Esophagus squamous epithelium (tissue), 5 donors: Measurements from ENCODE around the gene INPP5F. TPM values are rescaled to one million over a fixed set of nuclear protein-coding genes. Genes with fewer than 3 reads are reported as not detected.

Experiments used
- DNase-seq: peaks from one replicate; lab custom pipeline; 2025; lab: John Stamatoyannopoulos, UW
- H3K27ac ChIP-seq, 4 donors: fragments of 200-600 bp; sonication (generic); one replicate each; pipeline ENCODE4 v1.5.1; 2016 to 2019; ENCODE audit warnings: mild to moderate bottlenecking in 1 of 4
- H3K27me3 ChIP-seq, 4 donors: fragments of 200-600 bp; sonication (generic); 1 replicate in 3 of 4; 2 replicates in 1 of 4; pipeline versions ENCODE4 v1.5.1 to v1.6.0; 2017 to 2021; ENCODE audit warnings: antibody characterized with exemption in 1 of 4
- H3K36me3 ChIP-seq, 3 donors: fragments of 200-600 bp; sonication (generic); one replicate each; pipeline ENCODE4 v1.5.1; 2016 to 2019
- H3K4me1 ChIP-seq, 3 donors: fragments of 200-600 bp; sonication (generic); one replicate each; pipeline ENCODE4 v1.5.1; 2017 to 2019
- H3K4me3 ChIP-seq, 4 donors: fragments of 200-600 bp; sonication (generic); 1 replicate in 3 of 4; 2 replicates in 1 of 4; pipeline ENCODE4 v1.5.1; 2016 to 2019; ENCODE audit warnings: mild to moderate bottlenecking in 2 of 4, moderate library complexity in 1 of 4
- H3K9me3 ChIP-seq, 3 donors: fragments of 200-600 bp; sonication (generic); one replicate each; pipeline ENCODE4 v1.5.1; 2016 to 2019
- POLR2A ChIP-seq, 4 donors: fragments of 450-650 bp; IDR thresholded peaks; one replicate each; pipeline ENCODE4 v1.6.1; 2017; ENCODE audit warnings: antibody characterized with exemption in 4 of 4, mild to moderate bottlenecking in 4 of 4, moderate library complexity in 3 of 4
- WGBS, 2 donors: methylation state at CpG; one replicate each; pipeline ENCODE4 v1.1.5; 2018; 5-methylcytosine and 5-hydroxymethylcytosine counted together
- intact Hi-C: fragments of 100-400 bp; cut with DNase I; formaldehyde crosslinking; loops from one replicate; pipeline ENCODE4 v1.15.0; 2022
- total RNA-seq, 4 donors: library from RNA; depleted of rRNA; stranded (reverse); fragments of >200 nt; gene quantifications; one replicate each; pipeline ENCODE4 v1.1.0, GENCODE V29; 2016
- TF ChIP-seq, protein P1 (sequence below), 6 experiments: fragments of 450-650 bp in 4 of 6; fragments of 200-600 bp in 2 of 6; sonication (generic) in 2 of 6; IDR thresholded peaks; one replicate each; pipeline ENCODE4 v1.5.1; 2016 to 2019; ENCODE audit warnings: antibody characterized with exemption in 6 of 6, mild to moderate bottlenecking in 4 of 6, moderate library complexity in 4 of 6
- donor health status: DM: yes; HTN: yes; CAD: no.

The INPP5F gene
- total RNA-seq, 4 donors from 2014 or later, result 5.3 to 11.4 (median 9.4) TPM

DNA sequence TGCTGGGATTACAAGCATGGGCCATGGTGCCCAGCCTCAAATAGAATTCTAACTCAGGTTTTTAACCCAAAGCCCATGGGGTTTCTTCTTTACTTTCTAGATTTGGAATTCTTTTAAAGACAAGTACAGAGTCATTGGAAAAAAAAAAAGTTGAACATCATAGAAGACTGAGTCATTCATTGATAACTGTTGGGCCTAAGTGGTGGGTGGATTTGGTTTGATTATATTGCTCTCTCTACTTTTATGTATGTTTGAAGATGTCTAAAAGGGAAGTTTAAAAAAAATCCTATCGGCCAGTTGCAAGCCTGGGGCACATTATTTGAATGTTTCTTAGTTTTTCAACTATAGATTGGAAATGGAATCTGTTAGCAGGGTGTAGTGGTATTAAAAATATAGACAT, 49.7 kb downstream of the INPP5F start:
- intact Hi-C loops, result no loop called here
- TF ChIP-seq, protein P1, sequence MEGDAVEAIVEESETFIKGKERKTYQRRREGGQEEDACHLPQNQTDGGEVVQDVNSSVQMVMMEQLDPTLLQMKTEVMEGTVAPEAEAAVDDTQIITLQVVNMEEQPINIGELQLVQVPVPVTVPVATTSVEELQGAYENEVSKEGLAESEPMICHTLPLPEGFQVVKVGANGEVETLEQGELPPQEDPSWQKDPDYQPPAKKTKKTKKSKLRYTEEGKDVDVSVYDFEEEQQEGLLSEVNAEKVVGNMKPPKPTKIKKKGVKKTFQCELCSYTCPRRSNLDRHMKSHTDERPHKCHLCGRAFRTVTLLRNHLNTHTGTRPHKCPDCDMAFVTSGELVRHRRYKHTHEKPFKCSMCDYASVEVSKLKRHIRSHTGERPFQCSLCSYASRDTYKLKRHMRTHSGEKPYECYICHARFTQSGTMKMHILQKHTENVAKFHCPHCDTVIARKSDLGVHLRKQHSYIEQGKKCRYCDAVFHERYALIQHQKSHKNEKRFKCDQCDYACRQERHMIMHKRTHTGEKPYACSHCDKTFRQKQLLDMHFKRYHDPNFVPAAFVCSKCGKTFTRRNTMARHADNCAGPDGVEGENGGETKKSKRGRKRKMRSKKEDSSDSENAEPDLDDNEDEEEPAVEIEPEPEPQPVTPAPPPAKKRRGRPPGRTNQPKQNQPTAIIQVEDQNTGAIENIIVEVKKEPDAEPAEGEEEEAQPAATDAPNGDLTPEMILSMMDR (IDR thresholded peaks at IDR 0.05), result no peak
- no peak for TF ChIP-seq POLR2A (IDR thresholded peaks at IDR 0.05)
- Histone ChIP-seq H3K9me3 (no peaks in the 10 kb centered on the region), H3K36me3 (no peaks in the 10 kb centered on the region), H3K4me1 (peaks cover 0 to 9% (median under 1%) of the 10 kb centered on the region in 3 donors), H3K4me3 (no peak overlapping the region), H3K27ac (no peak overlapping the region), H3K27me3 (no peaks in the 10 kb centered on the region)
- DNase-seq, result no peak
- WGBS, 2 donors, result 65 to 70% methylated on average over 1 of the region's 1 CpG

DNA sequence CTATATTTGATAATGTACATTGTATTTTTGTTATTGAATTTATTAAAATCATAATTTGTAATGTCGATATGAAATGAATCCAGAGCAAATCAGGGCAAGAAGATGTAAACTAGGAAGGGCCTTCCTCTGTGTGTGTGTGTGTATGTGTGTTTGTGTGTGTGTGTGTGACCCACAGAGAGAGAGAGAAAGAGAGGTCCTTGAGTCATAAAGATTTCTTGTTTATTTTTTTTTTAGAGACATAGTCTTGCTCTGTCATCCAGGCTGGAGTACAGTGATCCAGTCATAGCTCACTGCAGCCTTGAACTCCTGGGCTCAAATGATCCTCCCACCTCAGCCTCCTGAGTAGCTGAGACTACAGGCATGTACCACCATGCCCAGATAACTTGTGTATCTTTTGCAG, 50.7 kb downstream of the INPP5F start:
- 90 to 96% methylated on average over 1 of the region's 1 CpG for WGBS, 2 donors
- intact Hi-C loops, result no loop called here

DNA sequence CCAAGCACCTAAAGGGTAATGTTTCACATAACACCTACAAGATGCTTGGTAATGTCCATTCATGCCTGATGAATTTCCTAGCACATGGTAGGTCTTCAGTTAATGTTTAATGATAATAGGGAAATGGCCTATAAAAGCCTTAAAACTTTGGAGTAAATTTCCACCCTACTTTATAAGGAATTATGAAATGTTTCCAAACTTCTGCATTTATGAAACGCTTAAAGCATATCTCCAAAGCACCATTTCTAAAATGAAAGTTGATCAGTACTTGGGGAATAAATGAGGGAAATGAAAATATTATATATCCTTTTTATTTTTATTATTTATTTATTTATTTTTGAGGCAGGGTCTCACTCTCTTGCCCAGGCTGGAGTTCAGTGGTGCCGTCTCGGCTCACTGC, 51.8 kb downstream of the INPP5F start:
- Histone ChIP-seq H3K9me3 (no peaks in the 10 kb centered on the region), H3K4me3 (no peak overlapping the region), H3K27ac (no peak overlapping the region), H3K36me3 (no peaks in the 10 kb centered on the region), H3K27me3 (no peaks in the 10 kb centered on the region), H3K4me1 (no peaks in the 10 kb centered on the region)
- no peak for DNase-seq
- intact Hi-C loops, result no loop called here
- 88 to 97% methylated on average over 3 of the region's 3 CpGs for WGBS, 2 donors
- TF ChIP-seq, protein P1 (IDR thresholded peaks at IDR 0.05), result no peak
- TF ChIP-seq POLR2A (IDR thresholded peaks at IDR 0.05), result no peak

More for the DNA sequence above, 50.7 kb downstream of the INPP5F start:
- H3K27ac ChIP-seq, result no peak overlapping the region
- no peaks in the 10 kb centered on the region for H3K9me3 ChIP-seq
- no peaks in the 10 kb centered on the region for H3K27me3 ChIP-seq
- DNase-seq, result no peak
- H3K36me3 ChIP-seq, result no peaks in the 10 kb centered on the region
- no peak for TF ChIP-seq POLR2A (IDR thresholded peaks at IDR 0.05)
- TF ChIP-seq, protein P1 (IDR thresholded peaks at IDR 0.05), result no peak
- H3K4me1 ChIP-seq, result no peaks in the 10 kb centered on the region
- no peak overlapping the region for H3K4me3 ChIP-seq

DNA sequence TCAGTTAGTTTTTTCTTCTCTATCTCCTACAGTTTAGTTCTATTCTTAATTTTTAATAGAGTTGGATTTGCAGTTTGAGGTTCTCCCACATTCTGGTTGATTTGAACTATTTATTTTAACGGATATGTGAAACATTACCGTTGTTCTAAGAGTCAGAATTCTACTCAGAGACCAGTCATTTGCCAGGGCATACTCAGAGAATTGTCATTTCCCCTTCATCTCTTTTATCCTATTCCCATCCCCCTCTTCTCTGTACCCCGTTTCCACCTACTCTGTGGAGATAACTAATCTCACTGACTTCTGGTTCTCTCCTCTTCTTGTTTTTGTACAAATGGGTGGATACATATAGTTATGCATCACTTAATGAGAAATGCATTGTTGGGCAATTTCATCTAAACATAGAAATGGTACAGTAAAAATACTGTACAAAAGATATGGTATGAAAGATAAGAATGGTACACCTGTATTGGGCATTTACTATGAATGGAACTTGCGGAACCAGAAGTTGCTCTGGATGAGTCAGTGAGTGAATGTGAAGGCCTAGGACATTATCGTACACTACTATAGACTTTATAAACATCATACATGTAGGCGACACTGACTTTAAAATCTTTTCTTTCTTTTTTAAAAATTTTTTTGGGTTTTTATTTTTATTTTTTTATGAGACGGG, 53.1 kb downstream of the INPP5F start:
- no peak for DNase-seq
- Histone ChIP-seq H3K9me3 (no peaks in the 10 kb centered on the region), H3K27ac (no peak overlapping the region), H3K36me3 (no peaks in the 10 kb centered on the region), H3K27me3 (no peaks in the 10 kb centered on the region), H3K4me3 (no peak overlapping the region), H3K4me1 (no peaks in the 10 kb centered on the region)
- 69 to 84% methylated on average over 7 of the region's 7 CpGs for WGBS, 2 donors
- intact Hi-C loops, result no loop called here
- no peak for TF ChIP-seq POLR2A (IDR thresholded peaks at IDR 0.05)
- TF ChIP-seq, protein P1 (IDR thresholded peaks at IDR 0.05), result no peak

DNA sequence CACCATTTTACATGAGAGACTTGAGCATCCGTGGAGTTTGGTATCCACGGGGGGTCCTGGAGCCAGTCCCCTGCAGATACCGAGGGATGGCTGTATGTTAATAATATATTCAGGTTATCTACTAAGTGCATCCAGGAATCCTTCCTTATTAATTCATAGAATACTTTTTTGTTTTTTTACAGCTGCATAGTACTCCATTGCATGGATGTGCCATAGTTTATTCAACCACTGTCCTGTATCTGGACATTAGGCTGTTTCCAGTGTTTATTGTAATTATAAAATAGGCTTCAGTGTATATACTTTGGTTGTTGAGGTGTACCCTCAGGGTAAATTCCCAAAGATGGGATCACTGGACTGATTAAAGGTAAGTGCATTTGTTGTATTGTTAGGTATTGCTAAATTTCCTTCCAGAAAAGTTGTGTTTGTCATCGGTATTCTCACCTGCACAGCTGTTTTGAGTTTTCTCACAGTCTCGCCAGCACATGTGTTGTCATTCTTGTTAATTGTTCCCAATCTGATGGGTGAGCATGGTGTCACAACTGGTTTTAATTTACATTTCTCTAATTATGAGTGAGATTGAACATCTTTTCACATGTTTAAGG, 55.1 kb downstream of the INPP5F start:
- no peaks in the 10 kb centered on the region for H3K36me3 ChIP-seq
- intact Hi-C loops, result no loop called here
- H3K4me1 ChIP-seq, result no peaks in the 10 kb centered on the region
- no peak overlapping the region for H3K27ac ChIP-seq
- no peak overlapping the region for H3K4me3 ChIP-seq
- TF ChIP-seq POLR2A (IDR thresholded peaks at IDR 0.05), result no peak
- TF ChIP-seq, protein P1 (IDR thresholded peaks at IDR 0.05), result no peak
- no peaks in the 10 kb centered on the region for H3K9me3 ChIP-seq
- no peak for DNase-seq
- WGBS, 2 donors, result 93 to 94% methylated on average over 5 of the region's 5 CpGs
- H3K27me3 ChIP-seq, result no peaks in the 10 kb centered on the region
